ENCODE data around the gene MRPL11. TPM values are rescaled to one million over a fixed set of nuclear protein-coding genes. Genes with fewer than 3 reads are reported as not detected.
A peak's percentile ranks its signal among the peaks of the same experiment; 100 is the strongest.

MRPL11 gene
- total and polyA plus RNA-seq, 2 of the 13 experiments (the other 11 are each of a cell fraction or from before 2014, with no cell fraction given) = 72.9 to 176 TPM

GRCh38 chr11:66478729-66479393 is 40.2 kb upstream of the MRPL11 start:
- peak; percentile 24 for DNase-seq (ENCODE audit: low spot score)
- Histone ChIP-seq H3K27ac (ENCODE audit: extremely low read length, insufficient read depth, low read length) (peak overlapping the region; percentile 87), H3K4me2 (ENCODE audit: low read depth, low read length) (peak overlapping the region; percentile 84), H2AFZ (ENCODE audit: low read length) (no peak overlapping the region), H4K20me1 (ENCODE audit: insufficient read depth, low read length) (no peaks in the 10 kb centered on the region; the same call in 1 of the 2 replicates), H3K36me3 (replicated peaks in 1 of 2; ENCODE audit: control insufficient read depth in 1 of 2, insufficient read depth in 2 of 2, low read length in 2 of 2) (no peaks in the 10 kb centered on the region; a peak in 1 of 5 replicates), H3K27me3 (ENCODE audit: control insufficient read depth in 1 of 2, insufficient read depth in 2 of 2, low read length in 2 of 2) (no peaks in the 10 kb centered on the region), H3K4me3 (replicated peaks in 1 of 3; ENCODE audit: insufficient read depth in 1 of 3, low read depth in 2 of 3, low read length in 3 of 3) (peak overlapping the region; percentile 70 to 93 (median 92)), H3K9me3 (ENCODE audit: low read length) (no peaks in the 10 kb centered on the region), H3K79me2 (ENCODE audit: insufficient read depth, low read length) (peaks cover 2% of the 10 kb centered on the region), H3K9ac (ENCODE audit: insufficient read depth, low read depth, low read length) (peak overlapping the region; percentile 94), H3K4me1 (ENCODE audit: insufficient read depth, low read length) (peaks cover 44% of the 10 kb centered on the region)
- no peak for ATAC-seq
- WGBS (ENCODE audit: low lambda C conversion rate) = 55% methylated on average over 8 of the region's 8 CpGs
- intact Hi-C loops (cut with micrococcal nuclease; ENCODE audit: unreplicated experiment) (no loop called here), in situ Hi-C loops (cut with HindIII; ENCODE audit: extremely low pct_ligation_motif_present, low pct_unique_long_range_greater_than_20kb) (no loop called here)
- ChIA-PET CTCF (ENCODE audit: low intra/inter-chr PET ratio, low total read pairs) (interaction anchor here (2.8 kb wide), 1 partner anchor 70 kb away, joined by 28 read pairs; no protein-coding TSS in a partner anchor), POLR2A (interaction anchor here (1.6 to 1.8 kb wide), 2 partner anchors 12 to 128 kb away, joined by 4 read pairs; partner anchors contain the start of gene PELI3)
- no peak for FAIRE-seq
- BruUV-seq (replicated peaks) = no TSS peak
- TF ChIP-seq MEIS2 (CRISPR knock-in tag; IDR thresholded peaks at IDR 0.05) (peak; percentile 94), ZBTB7B (CRISPR knock-in tag; IDR thresholded peaks at IDR 0.05) (peak; percentile 95), STAG1 (CRISPR knock-in tag; IDR thresholded peaks at IDR 0.05) (peak; percentile 64), ZNF644 (CRISPR knock-in tag; IDR thresholded peaks at IDR 0.05; ENCODE audit: low read depth) (no peak), ZNF629 (CRISPR knock-in tag; conservative IDR thresholded peaks at IDR 0.05) (peak; percentile 98), RCOR2 (CRISPR knock-in tag; IDR thresholded peaks at IDR 0.05) (peak; percentile 40; the same call in 1 of the 2 replicates), ZNF577 (CRISPR knock-in tag; IDR thresholded peaks at IDR 0.05; ENCODE audit: borderline replicate concordance, low read depth) (no peak), SMC3 (IDR thresholded peaks at IDR 0.05; ENCODE audit: low read length) (peak; percentile 54; the same call in 1 of the 2 replicates), ZEB1 (IDR thresholded peaks at IDR 0.05; ENCODE audit: insufficient replicate concordance, low read depth) (peak; percentile 73), HDAC1 (CRISPR knock-in tag; IDR thresholded peaks at IDR 0.05) (0 out of 2 replicates have a peak, but pooled peaks have one; percentile 46), LCORL (IDR thresholded peaks at IDR 0.05) (no peak), LCORL (CRISPR knock-in tag; IDR thresholded peaks at IDR 0.05) (0 out of 2 replicates have a peak, but pooled peaks have one; percentile 17), THAP11 (CRISPR knock-in tag; IDR thresholded peaks at IDR 0.05) (peak; percentile 41), ZNF547 (CRISPR knock-in tag; IDR thresholded peaks at IDR 0.05) (no peak), ZNF468 (CRISPR knock-in tag; IDR thresholded peaks at IDR 0.05) (0 out of 2 replicates have a peak, but pooled peaks have one; percentile 39), MEIS1 (CRISPR knock-in tag; IDR thresholded peaks at IDR 0.05; ENCODE audit: borderline replicate concordance) (0 out of 2 replicates have a peak, but pooled peaks have one; percentile 30), ZNF235 (CRISPR knock-in tag; IDR thresholded peaks at IDR 0.05; ENCODE audit: borderline replicate concordance) (peak; percentile 26; the same call in 1 of the 2 replicates), HNF1A (IDR thresholded peaks at IDR 0.05; ENCODE audit: low read depth) (no peak), HNF1A (CRISPR knock-in tag; IDR thresholded peaks at IDR 0.05; ENCODE audit: borderline replicate concordance) (0 out of 2 replicates have a peak, but pooled peaks have one; percentile 32), ZNF335 (CRISPR knock-in tag; IDR thresholded peaks at IDR 0.05) (peak; percentile 77), ZBTB44 (CRISPR knock-in tag; IDR thresholded peaks at IDR 0.05) (no peak)

All from HepG2 (cell line).